Measurements from ENCODE around the gene SLC1A5.

Gene SLC1A5

DNA sequence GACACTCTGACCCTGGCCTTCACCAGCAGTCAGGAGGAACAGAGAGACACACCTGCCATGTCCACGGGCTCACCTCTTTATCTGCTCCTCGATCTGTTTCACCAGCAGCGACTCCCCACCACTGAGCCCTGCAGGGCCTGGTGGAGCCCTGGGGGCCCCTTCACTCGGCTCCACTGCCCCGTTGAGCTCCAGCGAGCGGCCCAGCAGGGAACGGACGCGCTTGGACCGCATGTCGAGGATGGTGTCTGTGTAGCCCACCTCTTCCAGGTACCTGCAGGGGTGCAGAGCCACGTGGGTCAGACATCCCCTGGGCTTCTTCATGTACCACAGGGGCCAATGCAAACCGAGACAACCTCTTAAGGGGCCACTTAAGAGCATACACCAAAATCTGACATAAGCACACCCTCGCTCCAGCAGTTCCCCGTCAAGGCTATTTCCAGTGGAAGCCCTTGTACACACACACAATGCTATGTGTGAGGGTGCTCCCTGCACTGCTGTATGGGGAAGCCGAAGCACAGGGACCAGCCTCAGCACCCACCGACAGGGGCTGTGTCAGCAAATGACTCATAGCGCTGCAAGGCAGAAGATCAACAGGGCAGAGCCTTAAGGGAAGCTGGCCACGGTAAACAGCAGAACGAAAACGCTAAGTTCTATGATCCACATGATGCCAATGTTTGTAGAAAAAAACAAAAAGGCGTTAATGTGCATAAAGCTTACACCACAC lies 55.3 kb downstream of the SLC1A5 start:
- CTCF ChIA-PET = no interaction called here
- no peak for DNase-seq (ENCODE audit: low spot score)
- TF ChIP-seq, protein P1, sequence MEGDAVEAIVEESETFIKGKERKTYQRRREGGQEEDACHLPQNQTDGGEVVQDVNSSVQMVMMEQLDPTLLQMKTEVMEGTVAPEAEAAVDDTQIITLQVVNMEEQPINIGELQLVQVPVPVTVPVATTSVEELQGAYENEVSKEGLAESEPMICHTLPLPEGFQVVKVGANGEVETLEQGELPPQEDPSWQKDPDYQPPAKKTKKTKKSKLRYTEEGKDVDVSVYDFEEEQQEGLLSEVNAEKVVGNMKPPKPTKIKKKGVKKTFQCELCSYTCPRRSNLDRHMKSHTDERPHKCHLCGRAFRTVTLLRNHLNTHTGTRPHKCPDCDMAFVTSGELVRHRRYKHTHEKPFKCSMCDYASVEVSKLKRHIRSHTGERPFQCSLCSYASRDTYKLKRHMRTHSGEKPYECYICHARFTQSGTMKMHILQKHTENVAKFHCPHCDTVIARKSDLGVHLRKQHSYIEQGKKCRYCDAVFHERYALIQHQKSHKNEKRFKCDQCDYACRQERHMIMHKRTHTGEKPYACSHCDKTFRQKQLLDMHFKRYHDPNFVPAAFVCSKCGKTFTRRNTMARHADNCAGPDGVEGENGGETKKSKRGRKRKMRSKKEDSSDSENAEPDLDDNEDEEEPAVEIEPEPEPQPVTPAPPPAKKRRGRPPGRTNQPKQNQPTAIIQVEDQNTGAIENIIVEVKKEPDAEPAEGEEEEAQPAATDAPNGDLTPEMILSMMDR (conservative IDR thresholded peaks at IDR 0.05; ENCODE audit: low read depth) = no peak

GRCh38 chr19:46732172-46732938 lies 56.0 kb downstream of the SLC1A5 start:
- TF ChIP-seq, protein P1 (conservative IDR thresholded peaks at IDR 0.05; ENCODE audit: low read depth) = no peak
- POLR2A ChIA-PET (ENCODE audit: low non-redundant PET) = interaction anchor here (0.6 kb wide), 1 partner anchor 56 kb away, joined by 3 read pairs; no protein-coding TSS in a partner anchor
- no peak for DNase-seq (ENCODE audit: low spot score)
- peak overlapping the region; percentile 45 for H3K27ac ChIP-seq
- CTCF ChIA-PET = interaction anchor here (0.5 to 0.7 kb wide), 2 partner anchors 10 to 326 kb away, joined by 4 to 5 read pairs; no protein-coding TSS in a partner anchor

More for the DNA sequence above, 55.3 kb downstream of the SLC1A5 start:
- H3K27ac ChIP-seq = peak overlapping the region; percentile 45
- POLR2A ChIA-PET (ENCODE audit: low non-redundant PET) = no interaction called here

- POLR2A ChIA-PET (ENCODE audit: low non-redundant PET) = no interaction called here
- no peak for DNase-seq (ENCODE audit: low spot score)
- CTCF ChIA-PET = interaction anchor here (0.5 to 0.7 kb wide), 4 partner anchors 9 to 335 kb away, joined by 3 to 5 read pairs (median 4); no protein-coding TSS in a partner anchor
- TF ChIP-seq, protein P1 (conservative IDR thresholded peaks at IDR 0.05; ENCODE audit: low read depth) = no peak
- peak overlapping the region; percentile 45 for H3K27ac ChIP-seq
Measured at GRCh38 chr19:46731584-46731983, 56.8 kb downstream of the SLC1A5 start.

- POLR2A ChIA-PET (ENCODE audit: low non-redundant PET) = no interaction called here
- peak overlapping the region; percentile 45 for H3K27ac ChIP-seq
- peak; percentile 82 for DNase-seq (ENCODE audit: low spot score)
- CTCF ChIA-PET = interaction anchor here (0.5 to 0.7 kb wide), 2 partner anchors 92 to 335 kb away, joined by 3 to 4 read pairs; no protein-coding TSS in a partner anchor
- TF ChIP-seq, protein P1 (conservative IDR thresholded peaks at IDR 0.05; ENCODE audit: low read depth) = no peak
Measured at GRCh38 chr19:46731007-46731501, 57.3 kb downstream of the SLC1A5 start.

DNA sequence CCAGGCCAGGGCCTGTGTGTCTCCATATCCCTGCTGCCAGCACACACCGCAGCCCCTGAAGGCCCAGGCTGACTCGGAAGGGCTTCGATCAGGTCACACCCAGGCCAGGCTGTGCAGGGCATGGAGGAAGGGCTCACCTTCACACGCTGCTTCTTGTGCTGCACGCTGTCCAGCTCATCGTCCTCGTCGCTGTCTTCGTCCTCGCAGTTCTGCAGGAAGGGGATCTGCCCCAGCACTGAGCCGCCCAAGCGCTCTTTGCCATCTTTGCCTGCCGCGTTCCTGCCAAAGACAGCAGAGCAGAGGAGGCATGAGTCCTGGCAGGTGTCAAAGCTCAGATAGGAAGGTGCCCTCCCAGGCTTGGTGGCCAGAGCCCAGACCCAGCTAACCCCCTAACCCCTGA lies 57.8 kb downstream of the SLC1A5 start:
- peak overlapping the region; percentile 45 for H3K27ac ChIP-seq
- ChIA-PET CTCF (interaction anchor here (0.7 kb wide), 1 partner anchor 336 kb away, joined by 3 read pairs; no protein-coding TSS in a partner anchor), POLR2A (ENCODE audit: low non-redundant PET) (no interaction called here)
- TF ChIP-seq, protein P1 (conservative IDR thresholded peaks at IDR 0.05; ENCODE audit: low read depth) = no peak
- DNase-seq (ENCODE audit: low spot score) = no peak

- POLR2A ChIA-PET (ENCODE audit: low non-redundant PET) = interaction anchor here (0.6 kb wide), 1 partner anchor 100 kb away, joined by 5 read pairs; no protein-coding TSS in a partner anchor
- no peak for DNase-seq (ENCODE audit: low spot score)
- TF ChIP-seq, protein P1 (conservative IDR thresholded peaks at IDR 0.05; ENCODE audit: low read depth) = no peak
- peak overlapping the region; percentile 45 for H3K27ac ChIP-seq
- CTCF ChIA-PET = interaction anchor here (0.6 kb wide), 1 partner anchor 42 kb away, joined by 3 read pairs; no protein-coding TSS in a partner anchor
Measured at GRCh38 chr19:46730187-46730586, 58.2 kb downstream of the SLC1A5 start.
